HG03469 (cell line): ENCODE results near the gene HLA-DQA1.
"Not testable (repeated sequence)": the region's sequence is repeated elsewhere in the genome, so short reads cannot be mapped to it uniquely, and the experiment has no call there.

Experiments
- ATAC-seq: cut with Tn5 transposase; IDR thresholded peaks from one replicate; pipeline ENCODE4 v1.9.1; 2021; ENCODE audit warnings: mild to moderate bottlenecking, moderate library complexity, moderate number of reproducible peaks; ENCODE audit not compliant: unreplicated experiment

The HLA-DQA1 gene

GRCh38 chr6:32637219-32637880, at the start of gene HLA-DQA1:
Gene HLA-DQA1, plus strand, starts transcription at chr6:32637406. Its CDS starts 53 bp downstream, at chr6:32637459.
- peak; percentile 59 for ATAC-seq

DNA sequence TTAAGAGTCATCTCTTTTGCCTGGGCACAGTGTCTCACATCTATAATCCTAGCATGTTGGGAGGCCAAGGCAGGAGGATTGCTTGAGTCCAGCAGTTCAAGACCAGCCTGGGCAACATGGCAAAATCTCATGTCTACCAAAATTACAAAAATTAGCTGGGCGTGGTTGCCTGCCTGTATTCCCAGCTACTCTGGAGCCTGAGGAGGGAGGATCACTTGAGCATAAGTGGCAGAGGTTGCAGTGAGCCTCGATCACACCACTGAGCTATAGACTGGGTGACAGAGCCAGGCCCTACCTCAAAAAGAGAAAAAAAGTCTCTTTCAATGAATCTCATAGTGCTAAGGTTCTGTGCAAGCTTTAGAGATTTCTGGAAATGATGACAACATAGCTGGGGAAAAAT, 49.0 kb upstream of the HLA-DQA1 start:
- ATAC-seq: no peak

DNA sequence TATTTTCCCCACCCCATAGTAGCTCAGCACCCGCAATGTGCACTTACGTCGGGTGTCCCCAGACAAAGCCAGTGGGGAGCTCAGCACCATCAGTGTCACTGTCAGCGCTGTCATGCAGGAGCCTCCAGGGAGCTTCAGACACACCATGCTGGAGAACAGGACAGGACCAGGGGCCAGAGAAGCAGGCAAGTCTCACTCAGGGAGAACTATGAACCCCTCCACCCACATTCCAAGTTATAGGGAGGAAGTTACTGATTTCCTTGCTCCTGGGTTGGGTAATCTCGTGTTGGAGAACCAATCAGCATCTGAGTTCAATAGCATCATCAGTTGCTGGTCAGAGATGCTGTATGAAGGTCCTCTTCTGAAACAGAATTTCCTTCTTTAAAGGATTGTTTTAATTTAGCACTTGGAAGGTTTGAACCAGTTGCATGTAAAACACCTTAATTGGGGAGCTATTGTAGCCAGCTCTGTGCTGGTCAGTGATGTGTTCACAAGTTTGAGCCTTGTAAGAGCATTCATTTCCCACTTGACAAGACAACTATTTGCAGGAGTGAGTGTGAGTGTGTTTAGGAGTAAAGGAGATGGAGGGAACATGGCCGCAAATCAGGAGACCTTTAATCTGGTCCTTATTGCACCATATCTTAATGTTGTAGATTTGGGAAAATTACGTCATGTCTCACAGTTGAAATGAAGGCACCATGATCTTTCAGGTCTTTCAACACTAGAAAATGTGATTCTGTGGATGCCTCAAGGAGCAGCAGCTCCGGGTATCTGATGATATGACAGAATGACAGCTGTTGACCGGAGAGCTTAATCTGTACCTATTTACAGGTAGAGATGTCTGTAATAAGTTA, 47.4 kb upstream of the HLA-DQA1 start, which contains the start of gene HLA-DRB1:
TSS of gene HLA-DRB1 (minus strand) at position 253 of the 854 bp plus-strand sequence. CDS start at position 147, 106 bp downstream.
- ATAC-seq: peak; percentile 93

GRCh38 chr6:32590713-32591112, 46.5 kb upstream of the HLA-DQA1 start:
- ATAC-seq: not testable (repeated sequence)

DNA sequence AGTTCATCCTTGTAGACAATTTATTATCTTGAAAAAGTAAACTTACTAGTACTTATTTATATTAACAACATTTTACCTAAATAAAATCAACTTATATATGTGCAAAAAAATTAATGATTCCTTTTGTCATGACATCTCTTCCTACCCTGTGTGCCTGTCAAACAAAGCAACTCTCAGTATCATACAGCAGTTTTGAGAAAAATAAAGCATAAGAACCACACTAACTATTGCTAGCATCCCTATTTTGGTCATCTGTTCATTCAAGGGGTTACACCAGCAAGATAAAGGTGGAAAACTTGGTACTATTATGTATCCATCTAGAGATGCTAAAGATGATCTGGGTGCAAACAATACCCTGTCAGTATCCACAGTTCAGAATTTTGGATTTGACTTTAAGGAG, 40.2 kb upstream of the HLA-DQA1 start:
- no peak for ATAC-seq

- ATAC-seq: no peak
These were observed 34.8 kb upstream of the HLA-DQA1 start for GRCh38 chr6:32602383-32602782.

- ATAC-seq: no peak
These were observed 34.0 kb upstream of the HLA-DQA1 start for GRCh38 chr6:32603222-32603621.

DNA sequence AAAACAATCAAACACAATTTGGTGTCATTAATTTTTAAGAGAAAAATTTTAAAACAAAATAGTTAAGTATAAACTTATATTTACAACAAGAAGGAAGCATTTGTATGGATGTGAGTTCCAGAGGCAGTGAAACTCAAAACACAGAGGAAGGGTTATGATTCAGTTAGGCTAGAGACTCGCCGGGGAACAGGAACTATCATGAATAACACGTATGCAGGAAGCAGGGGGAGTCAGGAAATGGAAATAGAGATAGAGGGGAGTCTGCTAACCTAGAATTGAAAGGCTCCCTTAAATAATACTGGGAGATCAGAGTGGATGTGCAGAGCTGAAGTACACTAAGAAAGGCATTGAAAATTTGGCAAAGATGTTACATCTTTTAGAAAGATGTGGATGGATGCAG, 33.3 kb upstream of the HLA-DQA1 start:
- ATAC-seq: no peak

DNA sequence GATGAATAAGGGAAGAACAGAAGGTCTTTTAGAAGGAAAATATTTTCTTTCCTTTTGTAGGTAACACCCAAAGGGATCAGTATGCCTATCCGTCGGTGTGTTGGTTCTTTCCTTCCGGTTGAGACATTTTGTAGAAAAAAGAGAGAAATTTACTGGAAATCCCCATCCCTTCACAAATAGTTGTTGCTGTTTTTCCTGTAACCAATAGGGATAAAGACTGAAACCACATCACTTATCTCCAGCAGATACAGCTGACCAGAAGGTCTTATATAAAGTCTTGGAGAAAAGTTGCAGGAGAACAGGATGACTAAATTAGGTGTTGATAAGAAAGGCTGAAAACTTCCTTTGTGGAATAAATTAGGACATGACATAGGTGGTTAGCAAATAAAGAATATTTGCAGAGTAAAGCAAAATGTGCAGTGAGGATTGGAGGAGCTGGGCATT, 32.8 kb upstream of the HLA-DQA1 start:
- ATAC-seq: no peak

DNA sequence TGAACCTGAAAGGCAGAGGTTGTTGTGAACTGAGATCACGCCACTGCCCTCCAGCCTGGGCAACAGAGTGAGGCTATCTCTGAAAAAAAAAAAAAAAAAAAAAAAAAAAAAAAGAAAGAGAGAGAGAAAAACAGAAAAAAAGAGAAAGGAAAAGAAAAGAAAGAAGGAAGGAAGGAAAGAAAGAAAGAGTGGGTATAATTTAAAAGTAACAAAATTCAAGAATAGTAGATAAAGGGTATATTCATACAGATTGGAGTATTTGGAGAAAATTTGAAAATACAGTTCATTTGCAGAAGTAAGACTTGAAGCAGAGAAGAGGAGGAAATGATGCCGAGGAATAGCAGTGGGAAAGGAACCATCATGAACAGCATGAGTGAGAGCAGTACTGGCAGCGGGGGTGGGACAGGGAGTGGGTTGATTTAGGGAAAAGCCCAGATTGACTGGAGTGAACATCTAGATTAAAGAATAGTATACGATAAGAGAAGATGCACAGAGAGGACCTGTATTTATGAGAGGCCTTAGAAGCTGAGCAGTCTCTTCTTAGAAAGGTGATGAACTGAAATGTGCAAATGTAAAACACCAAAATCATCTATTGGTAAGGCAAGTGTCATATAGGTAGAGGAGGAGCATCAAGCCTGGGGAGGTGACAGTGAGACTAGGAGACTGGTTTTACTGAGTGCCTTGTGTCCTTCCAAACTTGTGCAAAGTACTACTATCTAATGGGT, 29.8 kb upstream of the HLA-DQA1 start:
- ATAC-seq: no peak

DNA sequence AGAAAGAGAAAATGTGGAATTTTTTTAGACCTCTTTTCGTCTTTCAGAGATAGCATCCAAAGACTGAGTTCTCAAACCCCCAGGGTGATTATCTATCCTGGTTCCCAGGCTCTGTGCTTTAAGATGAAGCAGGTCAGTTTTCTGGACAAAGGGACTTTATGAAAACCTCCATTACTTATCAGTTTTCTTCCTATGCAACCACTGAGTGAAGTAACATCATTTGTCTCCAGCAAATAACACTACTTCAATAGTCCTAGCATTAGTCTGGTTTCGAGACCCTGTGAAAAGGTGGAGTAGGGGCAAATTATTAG, 29.3 kb upstream of the HLA-DQA1 start:
- no peak for ATAC-seq

- ATAC-seq: no peak
These were observed 28.8 kb upstream of the HLA-DQA1 start for GRCh38 chr6:32608362-32608761.

DNA sequence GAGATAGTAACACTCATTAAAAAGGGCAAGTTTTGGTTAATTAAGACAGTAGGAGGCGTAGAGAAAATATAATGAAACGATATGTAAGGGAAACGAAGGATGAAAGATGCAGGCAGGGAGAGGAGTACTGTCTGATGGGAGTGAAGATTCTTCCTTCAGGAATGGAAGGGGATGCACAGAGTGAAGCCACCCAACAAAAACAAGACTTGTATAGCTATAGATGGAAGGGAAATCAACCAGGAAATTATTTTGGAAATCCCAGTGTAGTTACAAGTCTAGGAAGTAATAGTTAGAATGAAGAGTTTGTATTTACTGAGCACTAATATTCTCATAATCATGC, 27.8 kb upstream of the HLA-DQA1 start:
- no peak for ATAC-seq

DNA sequence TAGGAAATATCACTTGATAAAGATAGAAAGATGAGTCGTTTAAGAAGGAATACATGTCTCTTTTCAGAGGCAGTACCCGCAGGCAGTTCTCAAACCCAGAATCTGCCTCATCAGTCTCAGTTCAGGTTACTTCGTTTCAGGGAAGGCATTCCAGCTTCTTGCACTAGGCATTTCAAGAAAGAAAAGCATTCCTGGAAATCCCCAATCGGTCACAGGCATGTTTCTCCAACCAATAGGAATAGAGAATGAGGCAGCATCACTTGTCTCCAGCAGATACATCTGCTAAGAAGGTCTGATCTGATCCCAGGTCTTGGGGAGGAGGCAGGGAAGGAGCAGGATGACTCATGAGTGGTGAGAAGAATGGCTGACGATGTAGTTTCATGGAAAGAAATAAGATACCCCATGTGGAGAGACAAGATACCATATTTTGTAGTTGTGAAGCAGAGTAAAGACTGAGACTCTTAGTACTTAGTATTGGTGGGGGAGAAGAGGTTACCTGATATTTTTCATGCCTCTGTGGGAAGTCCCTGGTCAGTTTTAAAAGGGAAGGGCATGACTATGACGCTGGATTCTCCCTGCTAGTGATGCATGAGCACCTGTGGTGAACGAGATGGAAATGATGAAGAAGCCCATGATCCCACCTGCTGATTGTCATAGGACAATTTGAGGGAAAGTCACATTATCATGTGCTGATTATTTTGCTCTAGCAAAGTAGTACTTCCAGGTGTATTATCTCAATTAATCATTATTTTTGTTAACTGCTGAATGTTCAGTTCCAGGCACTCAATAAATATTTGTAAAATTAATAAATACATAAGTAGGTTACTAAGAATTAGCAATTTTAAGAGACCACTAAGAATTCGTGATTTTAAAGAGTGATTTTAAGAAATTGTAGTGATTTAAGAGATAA, 27.2 kb upstream of the HLA-DQA1 start:
- peak; percentile 73 for ATAC-seq

DNA sequence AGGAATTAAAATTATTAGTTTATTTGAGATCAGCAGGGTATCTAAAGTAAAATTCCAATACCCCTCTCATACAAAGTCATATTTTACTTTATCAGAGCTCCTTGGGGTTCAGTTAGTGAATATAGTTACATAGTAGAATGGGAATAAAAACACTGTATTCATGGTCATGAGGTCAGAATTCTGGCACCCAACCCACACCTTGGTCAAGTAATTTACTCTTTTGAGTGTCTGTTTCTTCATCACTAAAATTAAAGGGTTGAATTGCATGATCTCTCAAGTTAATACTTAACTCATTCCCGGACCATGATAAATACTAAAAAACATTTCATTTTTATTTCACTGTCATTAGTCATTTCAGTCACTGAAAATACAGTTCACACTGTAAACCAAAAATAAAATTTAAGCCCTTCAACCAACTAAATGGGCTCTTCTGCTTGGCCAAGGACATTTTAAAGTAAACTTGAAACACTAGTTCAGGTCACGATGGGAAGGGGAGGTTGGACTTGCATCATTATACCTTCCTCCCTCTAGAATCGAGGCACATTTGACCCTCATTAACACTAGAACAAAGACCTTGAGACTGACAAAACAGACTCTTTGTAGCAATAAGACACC, 26.4 kb upstream of the HLA-DQA1 start:
- ATAC-seq: no peak

- ATAC-seq: no peak
These were observed 23.7 kb upstream of the HLA-DQA1 start for GRCh38 chr6:32613475-32613874.

DNA sequence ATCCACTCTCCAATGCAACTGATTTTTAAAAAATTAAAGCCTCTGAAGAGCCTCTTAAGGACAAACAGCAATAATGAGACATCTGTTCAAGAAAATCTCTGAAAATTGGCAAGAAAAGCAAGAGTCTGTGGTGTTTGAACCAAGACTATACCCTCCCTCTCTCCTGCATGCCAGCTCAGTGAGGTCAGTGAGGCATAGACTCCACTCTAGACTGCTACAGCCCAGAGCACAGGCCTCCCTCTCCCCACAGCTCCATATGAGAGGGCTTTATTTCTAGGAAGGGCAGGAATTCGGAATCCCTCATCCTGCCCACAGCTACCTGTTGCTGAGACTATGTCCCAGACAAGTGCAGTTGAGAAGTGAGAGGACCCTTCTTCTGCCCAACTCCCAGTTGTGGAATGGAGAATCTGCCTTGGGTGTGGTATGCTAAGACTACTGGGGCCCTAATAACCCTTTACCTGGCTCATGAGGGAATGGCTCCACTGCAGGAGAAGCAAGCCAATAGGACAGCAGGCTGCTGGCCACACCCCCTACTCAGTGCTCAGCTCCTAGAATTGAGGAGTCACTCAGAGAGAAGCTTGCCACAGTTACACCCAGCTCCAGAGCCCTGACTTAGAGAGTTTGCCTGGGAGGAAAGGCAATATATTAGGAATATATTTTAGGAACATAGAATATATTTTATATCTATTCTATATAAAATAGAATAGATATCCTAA, 22.7 kb upstream of the HLA-DQA1 start:
- ATAC-seq: no peak

GRCh38 chr6:32615885-32616532, 21.2 kb upstream of the HLA-DQA1 start:
- ATAC-seq: no peak

DNA sequence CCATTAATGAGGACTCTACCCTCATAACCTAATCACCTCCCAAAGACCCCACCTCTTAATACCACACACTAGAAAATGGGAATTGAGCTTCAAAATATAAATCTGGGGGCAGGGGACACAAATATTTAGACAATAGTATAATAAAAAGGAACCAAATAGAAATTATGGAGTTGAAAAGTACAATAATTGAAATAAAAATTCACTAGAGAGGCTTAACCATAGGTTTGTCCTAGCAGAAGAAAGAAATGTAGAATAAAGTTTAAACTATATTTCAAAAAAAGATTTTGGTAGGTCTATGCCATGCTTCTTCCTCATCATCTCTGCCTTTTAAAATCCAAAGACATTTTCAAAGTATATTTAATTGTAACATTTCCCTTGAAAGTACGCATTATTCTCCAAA, 19.5 kb upstream of the HLA-DQA1 start:
- no peak for ATAC-seq
